Right renal pelvis (tissue), 4 donors: Measurements from ENCODE around the gene FIG4. TPM values are rescaled to one million over a fixed set of nuclear protein-coding genes. Genes with fewer than 3 reads are reported as not detected.
A peak's percentile ranks its signal among the peaks of the same experiment; 100 is the strongest.
"Not testable (repeated sequence)": the region's sequence is repeated elsewhere in the genome, so short reads cannot be mapped to it uniquely, and the experiment has no call there.

ENCODE experiments used
- DNase-seq, 4 donors: peaks; one replicate each; pipeline ENCODE4 v3.0.0-alpha.2; 2013; ENCODE audit warnings: low read depth in 4 of 4, low spot score in 3 of 4, missing footprints in 1 of 4
- polyA plus RNA-seq, 4 donors: library from polyadenylated mRNA; unstranded; fragments of 120-200 nt; gene quantifications; one replicate each; pipeline ENCODE4 v1.2.1, GENCODE V29; 2013; ENCODE audit not compliant: insufficient read length in 4 of 4

Gene FIG4
- polyA plus RNA-seq = 10 to 100 TPM; 24.8 to 28.2 (median 27.4) TPM

GRCh38 chr6:109690737-109691621 is at the start of gene FIG4, which contains the start of gene AK9:
Gene FIG4, plus strand, starts transcription at chr6:109691296. Its CDS starts 140 bp downstream, at chr6:109691436.
Gene AK9, minus strand, starts transcription at chr6:109691202. Its CDS starts 15,457 bp downstream, at chr6:109675745.
- DNase-seq = peak; percentile 79 to 89 (median 88)

- no peak for DNase-seq
Observed at GRCh38 chr6:109644131-109644530, 47.0 kb upstream of the FIG4 start.

- no peak for DNase-seq
Observed at GRCh38 chr6:109653264-109653663, 37.8 kb upstream of the FIG4 start.

- no peak for DNase-seq
Observed at GRCh38 chr6:109655761-109656262, 35.3 kb upstream of the FIG4 start.

- no peak for DNase-seq
Observed at GRCh38 chr6:109660526-109661320, 30.4 kb upstream of the FIG4 start.

GRCh38 chr6:109662192-109662591 is 28.9 kb upstream of the FIG4 start:
- no peak for DNase-seq

GRCh38 chr6:109669811-109670210 is 21.3 kb upstream of the FIG4 start:
- DNase-seq = no peak

- no peak for DNase-seq
Observed at GRCh38 chr6:109671733-109672132, 19.4 kb upstream of the FIG4 start.

- DNase-seq = no peak
Observed at GRCh38 chr6:109672175-109672574, 18.9 kb upstream of the FIG4 start.

- no peak for DNase-seq
Observed at GRCh38 chr6:109672839-109673238, 18.3 kb upstream of the FIG4 start.

GRCh38 chr6:109676724-109677123 is 14.4 kb upstream of the FIG4 start:
- no peak for DNase-seq

- no peak for DNase-seq
Observed at GRCh38 chr6:109678240-109678639, 12.9 kb upstream of the FIG4 start.

- not testable (repeated sequence) for DNase-seq
Observed at GRCh38 chr6:109678661-109679505, 12.2 kb upstream of the FIG4 start.

- no peak for DNase-seq
Observed at GRCh38 chr6:109686566-109687265, 4.4 kb upstream of the FIG4 start.

- DNase-seq = no peak
Observed at GRCh38 chr6:109687271-109687761, 3.8 kb upstream of the FIG4 start.

- DNase-seq = peak in 2 of 4 donors; percentile 38 to 43
Observed at GRCh38 chr6:109690373-109690736, 741 bp upstream of the FIG4 start.

GRCh38 chr6:109693111-109693510 is 2.0 kb downstream of the FIG4 start:
- no peak for DNase-seq

- no peak for DNase-seq
Observed at GRCh38 chr6:109695468-109695867, 4.4 kb downstream of the FIG4 start.

GRCh38 chr6:109696355-109696754 is 5.3 kb downstream of the FIG4 start:
- DNase-seq = no peak

- DNase-seq = no peak
Observed at GRCh38 chr6:109701221-109701620, 10.1 kb downstream of the FIG4 start.
